ENCODE results near the gene BMAL2. TPM values are rescaled to one million over a fixed set of nuclear protein-coding genes. Genes with fewer than 3 reads are reported as not detected.
A peak's percentile ranks its signal among the peaks of the same experiment; 100 is the strongest.

Gene BMAL2
- total RNA-seq, 1 donor from 2014 or later: 8.0 TPM

- Mint-ChIP-seq H3K36me3 (ENCODE audit: low read depth) (no peaks in the 10 kb centered on the region), H3K27me3 (ENCODE audit: low read depth) (peaks cover 55% of the 10 kb centered on the region)
- TF ChIP-seq CTCF (conservative IDR thresholded peaks at IDR 0.05): no peak
Observed at GRCh38 chr12:27336282-27336653, 3.6 kb downstream of the BMAL2 start.

DNA sequence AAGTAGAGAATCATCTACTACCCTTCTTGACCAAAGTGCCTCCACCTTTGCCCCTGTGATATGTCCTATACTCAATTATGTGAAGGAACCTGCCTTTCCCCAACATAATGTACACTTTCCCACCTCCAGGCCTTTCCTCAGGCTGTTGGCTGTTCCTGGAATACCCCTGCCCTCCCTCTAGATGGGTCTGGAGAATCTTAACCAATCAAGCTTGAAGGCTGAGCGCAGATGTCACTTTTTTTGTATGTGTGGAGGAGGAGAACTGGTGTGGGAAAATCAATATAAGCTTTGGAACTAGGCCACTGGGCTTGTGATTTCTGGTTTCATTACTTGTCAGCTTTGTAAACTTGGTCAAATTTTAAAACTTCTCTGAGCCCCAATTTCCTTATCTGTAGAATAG, 4.7 kb downstream of the BMAL2 start:
- H3K27me3 Mint-ChIP-seq (ENCODE audit: low read depth): peaks cover 44% of the 10 kb centered on the region
- peaks cover 15% of the 10 kb centered on the region for H3K4me1 Mint-ChIP-seq
- no peak overlapping the region for H3K4me3 Mint-ChIP-seq
- no peak overlapping the region for H3K27ac Mint-ChIP-seq (ENCODE audit: unreplicated experiment)
- no peak for TF ChIP-seq CTCF (conservative IDR thresholded peaks at IDR 0.05)
- DNase-seq (ENCODE audit: low read depth, low spot score): no peak
- H3K36me3 Mint-ChIP-seq (ENCODE audit: low read depth): no peaks in the 10 kb centered on the region
- H3K9me3 Mint-ChIP-seq: no peaks in the 10 kb centered on the region

More at GRCh38 chr12:27336282-27336653, 3.6 kb downstream of the BMAL2 start:
- peak overlapping the region; percentile 36 for H3K4me3 Mint-ChIP-seq
- H3K27ac Mint-ChIP-seq (ENCODE audit: unreplicated experiment): no peak overlapping the region
- H3K4me1 Mint-ChIP-seq: peaks cover 19% of the 10 kb centered on the region
- no peaks in the 10 kb centered on the region for H3K9me3 Mint-ChIP-seq
- no peak for DNase-seq (ENCODE audit: low read depth, low spot score)

GRCh38 chr12:27338473-27338872, 5.8 kb downstream of the BMAL2 start:
- Mint-ChIP-seq H3K36me3 (ENCODE audit: low read depth) (no peaks in the 10 kb centered on the region), H3K27ac (ENCODE audit: unreplicated experiment) (no peak overlapping the region), H3K27me3 (ENCODE audit: low read depth) (peaks cover 40% of the 10 kb centered on the region), H3K9me3 (no peaks in the 10 kb centered on the region), H3K4me3 (no peak overlapping the region), H3K4me1 (peaks cover 17% of the 10 kb centered on the region)
- no peak for TF ChIP-seq CTCF (conservative IDR thresholded peaks at IDR 0.05)
- no peak for DNase-seq (ENCODE audit: low read depth, low spot score)

GRCh38 chr12:27340971-27341370, 8.3 kb downstream of the BMAL2 start:
- Mint-ChIP-seq H3K4me1 (peaks cover 8% of the 10 kb centered on the region), H3K27ac (ENCODE audit: unreplicated experiment) (no peak overlapping the region), H3K9me3 (no peaks in the 10 kb centered on the region), H3K27me3 (ENCODE audit: low read depth) (peaks cover 17% of the 10 kb centered on the region), H3K4me3 (no peak overlapping the region), H3K36me3 (ENCODE audit: low read depth) (no peaks in the 10 kb centered on the region)
- DNase-seq (ENCODE audit: low read depth, low spot score): no peak
- no peak for TF ChIP-seq CTCF (conservative IDR thresholded peaks at IDR 0.05)

- DNase-seq (ENCODE audit: low read depth, low spot score): no peak
- Mint-ChIP-seq H3K27ac (ENCODE audit: unreplicated experiment) (no peak overlapping the region), H3K36me3 (ENCODE audit: low read depth) (no peaks in the 10 kb centered on the region), H3K4me3 (no peak overlapping the region), H3K27me3 (ENCODE audit: low read depth) (peaks cover 7% of the 10 kb centered on the region), H3K4me1 (peaks cover 8% of the 10 kb centered on the region), H3K9me3 (peaks cover 2% of the 10 kb centered on the region)
- no peak for TF ChIP-seq CTCF (conservative IDR thresholded peaks at IDR 0.05)
Observed at GRCh38 chr12:27342536-27342935, 9.9 kb downstream of the BMAL2 start.

Data from neural crest cell (in vitro differentiated cells).